GM21515 (cell line): ENCODE results near the gene BEST1.
"Not testable (repeated sequence)": the region's sequence is repeated elsewhere in the genome, so short reads cannot be mapped to it uniquely, and the experiment has no call there.

Experiments used
- ATAC-seq: cut with Tn5 transposase; IDR thresholded peaks from one replicate; pipeline ENCODE4 v1.9.1; 2021; ENCODE audit not compliant: unreplicated experiment

Gene BEST1

DNA sequence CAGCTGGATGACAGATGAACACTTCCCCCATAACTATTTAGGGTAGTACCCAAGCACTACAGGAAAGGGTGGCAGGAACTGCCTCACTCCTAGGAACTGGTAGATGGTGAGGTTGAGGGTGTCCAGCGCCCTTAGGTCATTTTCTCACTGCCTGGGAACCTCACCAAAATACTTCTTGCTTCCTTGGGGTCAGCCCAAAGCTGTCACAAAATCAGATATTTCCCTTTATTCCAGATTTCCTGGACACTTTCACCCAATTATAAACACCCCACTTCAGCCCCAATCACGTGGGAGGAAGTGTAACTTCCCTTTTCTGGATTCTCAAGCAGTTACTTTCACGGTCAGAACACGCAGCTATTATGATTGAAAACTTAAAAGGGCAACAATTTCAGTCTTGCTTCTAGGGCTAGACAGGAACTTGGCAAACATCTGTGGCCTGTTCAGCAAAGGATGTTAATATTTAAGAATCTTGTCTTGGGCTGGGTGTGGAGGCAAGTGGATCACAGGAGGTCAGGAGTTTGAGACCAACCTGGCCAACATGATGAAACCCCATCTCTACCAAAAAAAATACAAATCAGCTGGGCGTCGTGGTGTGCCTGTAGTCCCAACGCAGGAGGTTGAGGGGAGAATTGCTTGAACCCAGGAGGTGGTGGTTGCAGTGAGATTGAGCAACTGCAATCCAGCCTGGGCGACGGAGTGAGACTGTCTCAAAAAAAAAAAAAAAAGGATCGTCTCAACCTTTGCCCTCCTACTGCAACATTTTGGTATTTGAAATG lies 13.3 kb downstream of the BEST1 start:
- no peak for ATAC-seq

DNA sequence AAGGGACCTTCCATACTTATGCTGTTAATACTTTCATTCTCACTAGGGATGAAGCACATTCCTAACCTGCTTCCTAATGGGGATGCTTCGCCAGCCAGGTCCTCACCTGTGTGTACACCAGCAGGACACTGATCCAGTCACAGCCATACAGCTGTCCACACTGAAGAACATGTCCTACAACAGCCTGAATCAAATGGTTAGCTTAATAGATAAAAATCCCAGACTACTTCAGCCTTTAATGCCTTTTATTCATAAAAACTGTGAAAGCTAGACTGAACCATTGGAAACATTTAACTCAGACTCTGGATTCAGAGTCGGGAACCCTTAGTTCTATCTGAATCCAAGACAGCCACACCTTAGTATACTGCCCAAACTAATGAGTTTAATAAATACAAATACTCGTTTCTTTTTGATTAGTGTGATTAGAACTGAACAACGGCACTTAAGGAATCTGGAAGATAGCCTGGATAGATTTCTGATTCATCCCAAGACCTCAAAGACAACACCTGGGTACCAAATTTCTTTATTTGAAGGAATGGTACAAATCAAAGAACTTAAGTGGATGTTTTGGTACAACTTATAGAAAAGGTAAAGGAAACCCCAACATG lies 14.0 kb downstream of the BEST1 start:
- no peak for ATAC-seq

DNA sequence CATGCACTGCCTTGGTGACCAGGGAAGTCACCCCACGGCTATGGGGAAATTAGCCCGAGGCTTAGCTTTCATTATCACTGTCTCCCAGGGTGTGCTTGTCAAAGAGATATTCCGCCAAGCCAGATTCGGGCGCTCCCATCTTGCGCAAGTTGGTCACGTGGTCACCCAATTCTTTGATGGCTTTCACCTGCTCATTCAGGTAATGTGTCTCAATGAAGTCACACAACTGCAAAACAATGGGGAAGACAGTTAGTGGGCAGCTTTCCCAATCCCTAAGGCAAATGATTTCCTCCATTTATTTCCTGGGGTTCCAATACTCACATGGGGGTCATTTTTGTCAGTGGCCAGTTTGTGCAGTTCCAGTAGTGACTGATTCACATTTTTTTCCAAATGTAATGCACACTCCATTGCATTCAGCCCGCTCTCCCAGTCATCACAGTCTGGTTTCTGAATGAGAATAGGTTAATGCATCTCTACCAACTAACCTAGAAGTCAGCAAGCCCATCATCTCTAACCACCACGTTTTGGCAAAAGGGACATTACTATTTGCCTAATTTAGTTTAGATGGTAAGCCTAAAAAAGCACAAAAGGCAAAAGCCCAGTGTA lies 14.6 kb downstream of the BEST1 start:
- ATAC-seq: not testable (repeated sequence)

DNA sequence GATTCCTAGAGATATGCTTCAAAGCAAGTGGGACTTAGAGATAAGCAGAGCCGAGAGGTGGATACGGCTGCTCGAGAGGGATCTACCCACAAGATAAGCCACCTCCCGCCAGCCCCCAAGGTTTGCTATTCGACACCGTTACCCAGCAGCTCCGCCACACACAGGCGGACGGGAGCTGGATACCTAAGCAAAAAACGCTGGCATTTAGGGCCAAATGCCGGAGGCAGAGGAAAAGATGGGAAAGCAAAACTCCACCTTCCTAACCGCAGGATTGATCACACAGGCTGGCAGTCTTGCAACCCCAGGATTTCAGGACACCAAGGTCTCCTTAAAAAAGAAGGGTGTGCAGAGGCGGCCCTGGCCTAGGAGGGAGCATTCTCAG lies 16.6 kb downstream of the BEST1 start:
- no peak for ATAC-seq

DNA sequence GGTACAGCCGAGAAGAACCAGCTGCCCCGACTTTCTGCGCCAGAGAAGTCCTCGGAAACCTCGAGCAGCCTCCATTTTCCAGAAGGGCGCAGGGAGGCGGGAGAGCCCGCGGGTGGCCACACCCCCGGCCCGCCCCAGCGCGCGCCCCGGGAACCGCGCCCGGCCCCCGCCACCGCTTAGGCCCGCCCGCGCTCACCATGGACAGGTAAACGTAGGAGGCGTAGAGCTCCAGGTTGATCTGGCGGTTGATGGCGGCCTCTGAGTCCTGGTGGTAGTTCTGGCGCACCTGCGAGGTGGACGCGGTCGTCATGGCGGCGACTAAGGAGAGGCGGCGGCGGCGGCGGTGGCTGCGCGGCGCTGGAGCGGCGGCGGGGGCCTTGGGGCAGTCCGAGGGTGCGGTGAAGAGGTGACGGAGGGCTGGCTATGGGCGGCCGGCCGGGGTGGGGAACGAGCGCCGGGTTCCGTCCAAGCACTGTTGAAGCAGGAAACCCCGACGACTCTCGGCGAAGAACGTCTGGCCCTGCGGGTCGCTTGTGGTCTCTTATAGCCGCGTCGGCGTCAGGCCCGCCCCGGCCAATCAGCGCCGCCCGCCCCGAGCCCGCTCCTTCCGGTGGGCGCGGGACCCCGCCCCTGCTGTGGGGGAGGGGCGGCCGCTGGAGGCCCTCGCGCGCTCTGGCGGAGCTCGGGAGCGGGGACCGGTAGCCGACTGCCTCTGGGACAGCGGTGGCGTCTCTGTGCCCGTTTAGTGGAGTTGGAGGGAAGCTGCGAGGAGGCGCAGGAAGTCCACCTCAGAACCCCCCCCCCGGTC lies 17.2 kb downstream of the BEST1 start, which contains the start of gene FTH1:
FTH1 (minus strand) TSS at position 519 of the 808 bp plus-strand sequence; CDS start at position 310, 209 bp downstream.
- peak; percentile 49 for ATAC-seq

DNA sequence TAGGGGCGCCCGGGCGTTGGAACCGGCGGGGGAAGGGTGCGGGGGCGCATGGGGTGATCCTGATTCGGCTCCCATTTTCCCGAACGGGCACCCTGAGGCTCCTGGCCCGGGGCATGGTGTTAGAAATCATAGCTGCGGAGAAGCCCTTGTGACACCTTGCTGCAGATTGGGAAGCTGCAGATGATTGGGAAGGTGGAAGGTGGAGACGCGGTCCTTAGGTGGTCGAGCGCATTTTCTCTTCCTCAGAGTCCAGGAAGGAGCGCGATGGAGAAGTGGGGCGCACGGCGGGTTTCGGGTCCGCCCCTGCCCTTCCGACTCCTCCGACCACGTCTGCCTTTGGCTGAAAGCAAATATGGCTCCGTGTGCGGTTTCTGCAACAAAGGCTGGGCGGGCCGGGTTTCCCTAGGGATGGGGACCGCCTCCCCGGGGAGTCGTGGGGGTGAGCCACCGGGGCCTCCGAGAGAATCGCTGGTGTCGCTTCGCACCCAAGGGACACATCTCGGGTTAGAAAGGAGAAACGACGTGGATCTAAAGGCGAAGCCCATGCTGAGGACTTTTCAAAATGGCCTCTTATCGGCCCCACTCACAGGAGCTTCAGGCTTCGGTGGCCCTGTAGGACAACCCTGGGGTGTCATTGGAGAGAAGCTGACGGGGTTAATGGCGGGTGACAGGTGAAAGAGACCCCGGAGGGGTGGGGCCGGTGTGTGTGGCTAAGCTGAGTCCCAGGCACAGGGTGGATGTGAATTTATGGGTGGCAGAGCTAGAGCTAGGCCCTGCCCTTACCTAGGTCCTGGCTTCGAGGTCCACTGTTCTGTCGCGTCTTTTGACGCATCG lies 18.0 kb downstream of the BEST1 start:
- peak; percentile 28 for ATAC-seq

DNA sequence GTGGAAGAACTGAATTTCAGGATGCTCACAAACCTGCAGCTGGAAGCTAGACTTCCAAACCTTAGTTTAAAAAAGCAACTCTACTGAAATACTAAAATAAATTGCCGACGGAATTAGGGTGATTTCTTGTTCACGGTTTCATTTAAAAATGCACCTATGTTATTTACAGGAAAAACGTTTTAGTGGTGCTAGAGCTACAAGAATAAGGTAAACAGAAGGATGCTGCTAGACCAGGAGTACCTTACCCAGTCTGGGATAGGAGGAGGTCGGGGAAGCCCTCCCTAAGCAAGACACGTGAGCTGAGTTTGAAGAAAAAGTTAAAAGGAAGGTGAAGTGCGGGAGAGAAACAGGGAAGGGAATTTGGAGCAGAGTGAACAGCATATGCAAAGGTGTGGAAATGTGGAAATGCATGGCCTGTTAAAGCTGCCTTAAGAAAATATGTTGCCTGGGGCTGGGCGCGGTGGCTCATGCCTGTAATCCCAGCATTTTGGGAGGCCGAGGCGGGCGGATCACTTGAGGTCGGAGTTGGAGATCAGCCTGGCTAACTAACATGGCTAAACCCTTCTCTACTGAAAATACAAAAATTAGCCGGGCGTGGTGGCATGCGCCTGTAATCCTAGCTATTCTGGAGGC lies 18.7 kb downstream of the BEST1 start:
- no peak for ATAC-seq

DNA sequence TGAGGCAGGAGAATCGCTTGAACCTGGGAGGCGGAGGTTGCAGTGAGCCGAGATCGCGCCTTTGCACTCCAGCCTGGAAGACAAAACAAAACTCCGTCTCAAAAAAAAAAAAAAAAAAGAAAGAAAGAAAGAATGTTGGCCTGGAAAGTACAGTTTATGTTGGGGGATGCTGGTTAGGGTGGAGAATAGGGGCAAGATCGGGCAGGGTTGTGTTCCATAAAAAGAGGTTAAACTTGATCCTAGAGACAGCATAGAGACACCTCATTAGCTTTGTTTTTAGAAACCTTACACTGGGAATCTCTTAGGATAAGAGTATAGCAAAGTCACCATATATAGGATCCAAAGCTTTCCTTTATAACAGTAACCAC lies 19.2 kb downstream of the BEST1 start:
- ATAC-seq: no peak

DNA sequence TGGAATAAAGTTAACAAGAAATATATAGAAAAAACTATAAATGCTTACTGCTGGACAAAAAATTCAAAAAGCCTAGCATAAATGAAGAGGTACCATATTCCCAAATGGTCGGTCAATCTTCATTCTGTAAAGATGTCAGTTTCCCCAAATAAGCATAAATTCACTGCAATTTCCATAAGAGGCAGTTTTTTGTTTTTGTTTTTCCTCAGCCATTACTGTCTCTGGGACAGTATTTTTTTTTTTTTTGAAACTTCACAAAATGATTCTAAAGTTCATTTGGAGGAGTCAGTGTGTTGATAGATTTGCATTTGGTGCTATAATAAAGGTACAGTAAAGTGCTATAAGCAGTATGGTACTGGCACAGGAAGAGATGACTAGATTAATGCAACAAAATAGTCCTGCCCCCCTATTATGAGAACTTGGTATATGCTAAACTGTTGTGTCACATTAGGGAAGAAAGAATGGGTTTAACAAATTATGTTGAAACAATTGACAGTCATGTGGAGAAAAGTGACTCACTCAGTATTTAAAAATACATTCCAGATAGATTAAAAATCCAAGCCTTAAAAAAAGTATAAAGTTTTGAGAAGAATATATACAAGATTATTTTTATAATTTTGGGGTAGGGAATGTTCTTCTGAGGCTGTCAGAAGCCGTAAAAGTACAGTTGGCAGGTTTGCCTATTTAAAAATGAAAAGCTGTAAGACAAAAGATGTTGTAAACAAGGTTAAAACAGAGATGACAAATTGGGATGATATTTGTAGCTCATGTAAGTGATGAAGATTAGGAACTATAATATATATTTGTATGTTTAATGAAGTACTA lies 19.9 kb downstream of the BEST1 start:
- ATAC-seq: no peak

DNA sequence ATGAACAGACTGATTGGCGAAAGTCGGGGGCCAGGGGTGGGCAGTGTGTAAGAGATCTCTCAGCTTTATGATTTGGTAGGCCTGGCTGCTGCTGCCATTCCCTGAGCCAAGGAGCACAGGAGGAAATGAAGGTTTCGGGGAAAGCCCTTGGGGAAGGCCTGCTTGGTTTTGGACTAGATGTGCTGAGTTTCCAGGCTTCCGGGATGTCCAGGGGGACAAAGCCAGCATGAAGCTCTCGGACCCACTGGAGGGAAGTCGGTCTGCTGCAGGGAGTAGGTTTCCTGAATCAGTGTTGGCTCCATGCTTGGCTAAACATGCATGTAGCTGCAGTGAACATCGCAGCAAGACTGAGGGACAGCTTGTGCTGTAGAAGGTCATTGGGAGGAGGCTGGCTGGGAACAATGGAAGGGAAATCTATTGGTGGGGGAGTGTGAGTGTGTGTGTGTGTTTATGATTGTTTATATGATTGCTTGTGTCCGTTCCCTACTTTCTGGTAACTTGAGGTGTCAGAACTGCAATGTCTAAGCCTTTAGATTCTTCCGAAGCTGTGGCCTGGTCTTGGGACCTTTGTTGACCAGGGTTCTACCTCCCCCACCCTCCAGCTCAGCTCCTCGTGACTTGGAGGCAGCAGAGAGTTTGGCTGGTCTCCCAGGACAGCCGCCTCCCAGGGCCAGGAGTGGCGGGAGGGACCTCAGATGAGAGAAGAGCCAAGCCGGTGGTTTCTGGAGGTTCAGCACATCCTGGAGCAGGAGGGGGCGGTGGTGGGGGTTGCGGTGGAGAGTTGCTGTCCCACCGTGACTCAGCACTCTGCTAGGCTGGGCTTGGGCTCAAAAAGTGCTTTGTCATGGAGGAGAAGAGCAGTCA lies 21.3 kb downstream of the BEST1 start:
- ATAC-seq: no peak

DNA sequence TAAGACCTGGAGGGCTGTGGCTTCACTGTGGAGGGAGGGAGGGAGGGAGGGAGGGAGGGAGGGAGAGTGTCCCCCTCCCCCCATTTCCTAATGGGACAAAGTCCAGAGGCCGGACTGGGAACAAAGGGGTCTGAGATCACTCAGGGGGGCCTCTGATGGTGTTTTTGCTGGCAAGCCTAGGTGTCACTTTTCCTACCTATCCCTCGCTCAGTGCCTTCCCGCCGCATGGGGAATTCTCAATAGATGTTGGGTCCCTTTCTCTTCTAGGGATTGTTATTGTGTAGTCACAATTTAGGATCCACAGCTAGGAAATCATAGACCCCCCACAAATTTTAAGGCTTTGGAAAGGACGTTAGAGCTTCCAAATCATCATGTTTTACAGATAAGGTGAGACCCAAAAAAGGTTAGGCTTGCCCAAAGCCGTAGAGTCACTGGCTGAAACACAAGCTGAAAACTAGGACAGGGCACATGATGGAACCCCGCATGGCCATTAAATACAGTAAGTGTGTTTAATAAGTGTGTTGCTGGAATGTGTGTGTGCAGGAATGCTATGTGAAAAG lies 22.0 kb downstream of the BEST1 start:
- no peak for ATAC-seq

DNA sequence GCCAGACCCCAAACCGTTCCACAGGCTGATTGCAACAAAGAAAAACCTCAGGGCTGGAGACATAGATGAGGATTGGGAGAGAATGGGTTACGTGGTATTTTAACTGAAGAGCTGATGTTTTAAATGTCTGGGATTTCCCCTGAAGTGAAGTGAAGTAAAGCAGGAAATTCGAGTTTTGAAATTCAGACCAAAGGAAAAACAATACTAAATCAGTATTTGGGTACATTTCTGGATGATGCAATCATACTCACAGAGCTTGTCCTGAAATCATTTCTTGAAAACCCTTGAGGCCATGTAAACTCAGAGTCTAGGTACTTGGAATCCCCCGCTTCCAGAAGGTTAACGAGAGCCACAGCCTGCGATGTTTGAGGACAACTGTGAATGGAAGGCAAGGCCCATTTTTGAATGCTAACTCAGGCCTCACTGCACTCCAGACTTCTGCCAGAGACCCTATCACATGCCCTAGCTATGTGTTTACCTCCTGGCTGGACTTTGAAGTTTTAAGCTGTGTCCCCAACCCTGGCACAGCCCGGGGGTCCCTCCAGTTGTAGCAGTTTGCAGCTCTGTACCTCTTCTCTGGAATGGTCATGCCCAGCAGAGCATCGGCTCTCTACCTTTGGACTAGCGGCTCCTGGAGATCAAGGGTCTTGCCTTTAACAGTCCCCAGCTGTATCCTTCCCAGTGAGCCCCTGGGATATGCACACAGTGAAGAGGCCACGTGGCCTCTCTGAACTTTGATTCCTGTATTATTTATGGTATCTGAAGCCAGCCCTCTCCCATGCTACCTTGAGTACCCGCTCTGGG lies 22.7 kb downstream of the BEST1 start:
- no peak for ATAC-seq

DNA sequence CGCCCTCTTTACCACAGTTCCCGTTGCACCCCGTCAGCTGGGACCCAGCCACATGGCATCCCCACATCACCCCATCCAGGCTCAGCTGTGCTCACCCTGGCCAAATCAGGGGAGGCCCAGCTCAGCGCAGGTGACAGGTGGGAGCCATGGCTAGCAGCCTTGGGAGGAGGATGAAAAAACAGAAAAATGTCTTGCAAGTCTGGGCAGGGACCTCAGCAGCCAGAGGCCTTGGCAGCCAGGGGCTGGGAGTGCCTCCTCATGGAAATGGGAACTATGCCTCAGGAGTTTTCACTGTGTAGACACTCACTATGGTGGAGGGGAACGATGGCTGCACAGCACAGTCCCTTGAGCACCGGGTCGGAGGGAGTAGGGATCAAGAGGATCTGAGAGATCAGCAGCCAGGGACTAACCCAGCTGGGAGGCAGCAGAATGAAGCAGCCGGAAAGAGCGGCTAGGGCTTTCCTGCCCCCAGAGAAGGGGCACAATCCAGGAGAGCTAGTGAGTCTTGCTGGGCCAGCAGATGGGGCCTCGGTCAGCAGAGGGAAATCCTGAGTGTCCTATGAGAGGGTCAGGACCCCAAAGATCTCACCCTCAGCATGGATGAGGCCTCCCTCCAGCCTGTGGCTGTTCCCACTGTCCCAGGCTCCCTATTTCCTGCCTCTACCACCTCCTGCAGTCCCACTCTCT lies 23.5 kb downstream of the BEST1 start:
- no peak for ATAC-seq

DNA sequence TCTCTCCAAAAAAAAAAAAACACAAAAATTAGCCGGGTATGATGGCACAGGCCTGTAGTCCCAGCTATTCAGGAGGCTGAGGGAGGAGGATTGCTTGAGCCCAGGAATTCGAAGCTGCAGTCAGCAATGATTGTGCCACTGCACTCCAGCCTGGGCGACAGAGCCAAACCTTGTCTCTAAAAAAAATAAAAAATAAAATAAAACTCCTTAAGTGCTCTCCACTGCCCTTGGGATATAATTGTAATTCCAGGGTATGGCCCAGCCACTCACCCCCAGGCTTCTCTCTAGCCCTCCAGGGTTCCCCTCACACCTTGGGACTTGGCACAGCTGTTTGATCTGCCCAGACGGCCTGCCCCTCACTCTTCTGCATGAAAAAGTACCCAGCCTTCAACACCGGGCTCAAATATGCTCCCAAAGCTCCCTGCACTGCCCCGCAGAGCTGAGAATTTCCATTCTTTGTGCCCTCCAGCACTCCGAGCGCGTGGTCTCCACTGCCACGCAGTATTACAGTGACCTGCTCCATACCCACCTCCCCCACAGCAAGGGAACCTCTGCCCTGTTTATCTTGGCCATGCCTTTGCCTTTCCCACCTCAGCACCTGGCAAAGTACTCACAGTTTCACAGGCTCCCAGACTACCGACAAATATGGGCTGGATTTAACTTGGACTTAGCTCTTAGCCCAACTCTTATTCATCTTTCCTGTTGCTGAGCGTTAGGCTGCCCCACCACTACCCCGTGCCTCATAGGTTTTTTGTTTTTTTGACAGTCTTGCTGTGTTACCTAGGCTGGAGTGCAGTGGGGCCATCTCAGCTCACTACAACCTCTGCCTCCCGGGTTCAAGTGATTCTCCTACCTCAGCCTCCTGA lies 24.8 kb downstream of the BEST1 start:
- no peak for ATAC-seq

DNA sequence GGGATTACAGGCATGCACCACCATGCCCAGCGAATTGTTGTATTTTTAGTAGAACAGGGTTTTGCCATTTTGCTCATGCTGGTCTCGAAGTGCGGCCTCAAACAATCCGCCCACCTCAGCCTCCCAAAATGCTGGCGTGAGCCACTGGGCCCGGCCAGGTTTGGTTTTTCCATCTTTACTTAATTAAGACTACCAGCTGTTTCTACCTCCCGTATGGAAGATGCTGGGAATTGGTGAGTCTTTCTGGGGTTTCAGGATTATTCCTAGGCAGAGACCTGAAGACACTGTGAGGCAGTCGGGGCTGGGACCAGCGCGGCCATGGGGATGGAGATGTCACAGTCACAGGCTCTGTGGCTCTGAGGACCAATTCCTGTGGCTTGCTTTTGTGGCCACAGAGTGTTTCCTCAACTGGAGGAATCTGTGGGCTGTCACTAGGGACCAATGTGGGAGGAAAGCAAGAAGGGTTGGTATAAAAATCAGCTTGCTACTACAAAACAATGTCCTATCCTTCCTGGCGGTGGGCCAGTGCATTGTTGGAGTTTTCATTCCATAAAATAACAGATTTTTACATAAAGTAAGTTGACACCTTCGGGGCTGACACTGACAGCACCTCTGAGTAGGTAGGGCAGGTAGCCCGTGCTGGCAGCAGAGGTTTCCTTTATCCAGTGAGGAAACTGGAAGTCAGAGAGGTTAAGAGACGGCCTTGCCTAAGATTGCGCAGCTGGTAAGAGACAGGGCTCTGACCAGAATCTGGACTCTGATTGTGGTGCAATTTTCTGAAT lies 25.7 kb downstream of the BEST1 start:
- no peak for ATAC-seq
